ENCODE results near the gene URB1.

DNA sequence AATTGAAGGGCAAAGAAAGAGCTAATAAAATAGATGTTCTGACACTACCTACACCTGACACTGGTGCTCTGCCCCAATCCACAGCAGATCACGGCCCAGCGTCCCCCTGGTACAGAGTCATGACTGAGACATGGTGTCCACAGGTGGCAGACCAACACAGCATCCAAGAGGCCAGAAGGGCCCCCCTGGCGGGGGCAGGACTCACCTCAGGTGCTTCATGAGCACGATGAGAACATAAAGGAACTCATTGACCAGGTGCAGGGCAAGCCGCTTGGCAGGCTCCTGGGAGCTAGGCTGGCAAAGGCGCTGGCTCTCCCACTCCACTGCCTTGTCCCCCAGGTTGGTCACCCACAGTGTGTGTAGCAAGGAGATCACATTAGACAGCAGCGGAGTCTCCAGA is 73.8 kb downstream of the URB1 start:
- TF ChIP-seq, protein P1, sequence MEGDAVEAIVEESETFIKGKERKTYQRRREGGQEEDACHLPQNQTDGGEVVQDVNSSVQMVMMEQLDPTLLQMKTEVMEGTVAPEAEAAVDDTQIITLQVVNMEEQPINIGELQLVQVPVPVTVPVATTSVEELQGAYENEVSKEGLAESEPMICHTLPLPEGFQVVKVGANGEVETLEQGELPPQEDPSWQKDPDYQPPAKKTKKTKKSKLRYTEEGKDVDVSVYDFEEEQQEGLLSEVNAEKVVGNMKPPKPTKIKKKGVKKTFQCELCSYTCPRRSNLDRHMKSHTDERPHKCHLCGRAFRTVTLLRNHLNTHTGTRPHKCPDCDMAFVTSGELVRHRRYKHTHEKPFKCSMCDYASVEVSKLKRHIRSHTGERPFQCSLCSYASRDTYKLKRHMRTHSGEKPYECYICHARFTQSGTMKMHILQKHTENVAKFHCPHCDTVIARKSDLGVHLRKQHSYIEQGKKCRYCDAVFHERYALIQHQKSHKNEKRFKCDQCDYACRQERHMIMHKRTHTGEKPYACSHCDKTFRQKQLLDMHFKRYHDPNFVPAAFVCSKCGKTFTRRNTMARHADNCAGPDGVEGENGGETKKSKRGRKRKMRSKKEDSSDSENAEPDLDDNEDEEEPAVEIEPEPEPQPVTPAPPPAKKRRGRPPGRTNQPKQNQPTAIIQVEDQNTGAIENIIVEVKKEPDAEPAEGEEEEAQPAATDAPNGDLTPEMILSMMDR (IDR thresholded peaks at IDR 0.05): no peak
- no peak for TF ChIP-seq ZFX (IDR thresholded peaks at IDR 0.05; ENCODE audit: borderline replicate concordance)

Measured in 22Rv1 (cell line).